Inflammatory macrophage (primary cell): Measurements from ENCODE around the gene RAB6A.
"Not testable (repeated sequence)": the region's sequence is repeated elsewhere in the genome, so short reads cannot be mapped to it uniquely, and the experiment has no call there.

Experiments
- DNase-seq, 2 donors: peaks; one replicate each; pipeline ENCODE4 v3.0.0-alpha.2; 2020 to 2022

The RAB6A gene

GRCh38 chr11:73716153-73717056 lies 44.5 kb downstream of the RAB6A start:
- DNase-seq = peak; percentile 34 to 61

DNA sequence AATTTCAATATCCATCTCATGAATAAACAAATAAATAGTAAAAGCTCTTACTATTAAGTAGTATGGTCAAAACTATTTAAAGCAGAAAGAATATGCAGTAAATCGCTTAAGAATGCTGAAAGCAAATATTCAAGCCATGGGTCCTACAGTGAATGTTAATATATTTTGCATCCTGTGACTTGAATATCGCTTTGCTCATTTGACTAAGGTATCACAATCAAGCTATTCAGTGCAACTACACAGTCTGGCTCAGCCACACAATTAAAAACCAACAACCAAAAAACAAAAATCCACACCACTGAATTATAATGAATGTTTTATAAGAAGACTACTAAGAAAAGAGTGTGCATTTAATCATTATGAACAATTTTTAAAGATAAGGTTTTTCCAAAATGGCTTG lies 45.3 kb downstream of the RAB6A start:
- no peak for DNase-seq

DNA sequence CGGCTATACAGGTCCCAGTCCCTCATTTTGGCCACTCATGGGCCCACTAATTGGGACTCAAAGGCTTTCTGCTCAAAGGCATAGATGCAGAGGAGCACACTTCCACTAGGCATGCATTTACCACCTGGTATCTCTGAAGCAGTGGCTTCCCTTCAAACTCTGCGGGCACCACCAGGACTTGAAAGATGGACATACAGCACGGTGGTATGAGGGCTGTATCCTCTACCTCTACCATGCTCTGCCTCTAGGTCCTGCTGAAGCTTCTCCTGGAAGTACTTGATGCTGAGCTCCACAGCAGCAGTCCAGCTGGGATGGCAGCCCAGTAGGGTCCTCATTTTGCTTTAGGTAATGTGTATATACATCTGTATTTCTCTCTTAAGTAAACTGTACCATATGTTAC lies 49.9 kb downstream of the RAB6A start:
- no peak for DNase-seq

GRCh38 chr11:73705053-73705452 lies 55.8 kb downstream of the RAB6A start:
- DNase-seq = no peak

- DNase-seq = no peak
Measured at GRCh38 chr11:73693899-73694525, 66.9 kb downstream of the RAB6A start.

- DNase-seq = no peak
Measured at GRCh38 chr11:73680687-73681086, 80.2 kb downstream of the RAB6A start.

DNA sequence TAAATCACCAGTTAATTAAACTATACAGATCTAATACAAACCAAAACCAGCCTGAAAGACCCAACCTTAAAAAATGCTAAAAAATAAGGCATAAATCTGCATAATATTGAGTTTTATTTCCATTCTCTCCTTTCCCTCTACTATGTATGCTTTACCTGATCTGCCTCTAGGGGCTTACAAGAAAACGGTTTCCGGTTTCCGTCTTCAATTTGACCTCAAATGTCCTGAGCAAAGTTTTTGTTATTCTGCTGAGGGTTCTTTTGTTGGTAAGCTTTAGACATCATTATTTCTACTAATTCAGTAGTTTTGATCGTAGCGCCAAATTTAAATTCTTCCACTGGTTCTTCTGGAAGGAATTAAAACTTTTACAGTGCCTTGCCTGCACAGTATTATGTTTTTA lies 84.3 kb downstream of the RAB6A start:
- not testable (repeated sequence) for DNase-seq

DNA sequence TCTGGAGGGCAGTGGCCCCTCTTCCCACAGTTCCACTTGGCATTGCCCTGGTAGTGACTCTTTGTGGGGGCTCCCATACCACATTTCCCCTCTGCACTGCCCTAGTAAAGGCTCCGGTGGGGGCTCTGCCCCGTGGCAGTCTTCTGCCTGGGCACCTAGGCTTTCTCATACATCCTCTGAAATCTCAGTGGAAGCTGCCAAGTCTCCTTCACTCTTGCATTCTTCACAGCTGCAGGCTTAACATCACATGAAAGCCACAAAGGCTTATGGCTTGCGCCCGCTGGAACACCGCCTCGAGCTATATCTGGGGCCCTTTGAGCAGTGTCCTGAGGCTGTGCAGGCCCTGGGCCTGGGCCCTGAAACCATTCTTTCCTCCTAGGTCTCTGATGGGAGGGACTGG lies 89.2 kb downstream of the RAB6A start:
- DNase-seq = no peak

DNA sequence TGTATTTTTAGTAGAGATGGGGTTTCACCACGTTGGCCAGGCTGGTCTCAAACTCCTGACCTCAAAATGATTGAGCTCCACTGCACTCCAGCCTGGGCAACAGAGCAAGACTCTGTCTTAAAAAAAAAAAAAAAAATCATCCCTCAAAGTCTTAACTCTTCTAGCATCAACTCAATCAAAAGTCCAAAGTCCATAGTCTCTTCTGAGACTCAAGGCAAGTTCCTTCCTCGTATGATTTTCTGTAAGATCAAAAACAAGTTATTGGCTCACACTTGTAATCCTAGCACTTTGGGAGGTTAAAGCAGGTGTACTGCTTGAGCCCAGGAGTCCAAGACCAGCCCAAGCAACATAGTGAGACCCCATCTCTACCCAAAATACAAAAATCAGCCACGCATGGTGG lies 90.1 kb downstream of the RAB6A start:
- DNase-seq = no peak

DNA sequence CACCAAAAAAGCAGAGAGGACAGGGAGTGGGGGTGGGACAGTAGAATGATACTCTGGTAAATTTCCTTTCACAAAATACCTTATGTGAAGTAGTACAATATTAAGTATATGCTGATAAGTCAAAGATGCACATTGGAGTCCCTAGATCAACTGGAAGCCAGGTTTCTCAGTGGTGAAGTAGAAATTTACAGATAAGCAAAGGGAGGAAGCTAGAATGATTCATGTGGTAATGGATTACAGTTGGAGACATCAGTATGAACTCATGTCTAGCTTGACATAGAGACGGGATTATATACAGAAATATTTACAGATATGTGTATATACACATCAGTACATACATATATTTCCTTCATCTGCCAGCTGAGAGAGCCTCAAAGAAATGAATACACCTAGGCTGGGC lies 93.0 kb downstream of the RAB6A start:
- DNase-seq = no peak

GRCh38 chr11:73664877-73665276 lies 96.0 kb downstream of the RAB6A start:
- DNase-seq = no peak

DNA sequence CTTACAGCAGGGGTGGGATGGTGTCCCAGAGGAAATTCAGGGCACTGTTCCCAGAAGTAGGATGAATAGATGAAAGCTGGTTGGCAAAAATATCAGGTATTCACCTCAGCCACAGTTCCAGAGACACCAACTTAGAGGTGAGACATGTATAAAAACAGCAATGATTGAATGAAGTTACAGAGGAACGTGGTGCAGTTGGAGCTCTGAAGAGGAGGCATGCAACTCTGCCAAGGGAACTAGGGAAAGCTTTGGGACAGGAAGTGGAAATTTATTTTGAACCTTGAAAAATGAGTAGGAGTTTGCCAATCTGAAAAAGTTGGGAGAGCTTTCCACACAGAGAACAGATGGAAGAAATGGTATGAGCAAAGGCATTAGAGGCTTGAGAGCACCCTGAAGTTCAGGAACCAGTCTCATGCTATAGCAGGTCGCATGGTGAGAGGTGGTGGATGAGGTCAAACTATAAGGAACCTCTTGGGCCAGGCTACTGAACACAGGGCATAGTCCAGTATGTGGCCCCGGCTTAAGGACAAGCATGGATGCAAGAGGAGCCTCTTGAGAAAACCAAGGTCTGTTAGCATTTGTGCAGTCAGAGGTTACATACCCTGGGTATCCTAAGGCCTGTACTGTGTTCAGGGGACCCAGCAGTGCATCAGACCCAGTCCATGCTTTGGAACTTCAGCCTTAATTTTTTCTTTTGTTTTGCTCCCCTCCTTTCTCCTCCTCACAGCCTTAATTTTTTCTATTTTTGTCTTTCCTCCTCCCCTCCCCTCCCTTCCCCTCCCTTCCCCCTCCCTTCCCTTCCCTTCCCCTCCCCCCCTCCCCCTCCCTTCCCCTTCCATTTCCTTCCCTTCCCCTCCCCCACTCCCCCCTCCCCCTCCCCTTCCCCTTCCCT lies 97.0 kb downstream of the RAB6A start:
- peak in 1 of 2 donors; percentile 41 for DNase-seq

DNA sequence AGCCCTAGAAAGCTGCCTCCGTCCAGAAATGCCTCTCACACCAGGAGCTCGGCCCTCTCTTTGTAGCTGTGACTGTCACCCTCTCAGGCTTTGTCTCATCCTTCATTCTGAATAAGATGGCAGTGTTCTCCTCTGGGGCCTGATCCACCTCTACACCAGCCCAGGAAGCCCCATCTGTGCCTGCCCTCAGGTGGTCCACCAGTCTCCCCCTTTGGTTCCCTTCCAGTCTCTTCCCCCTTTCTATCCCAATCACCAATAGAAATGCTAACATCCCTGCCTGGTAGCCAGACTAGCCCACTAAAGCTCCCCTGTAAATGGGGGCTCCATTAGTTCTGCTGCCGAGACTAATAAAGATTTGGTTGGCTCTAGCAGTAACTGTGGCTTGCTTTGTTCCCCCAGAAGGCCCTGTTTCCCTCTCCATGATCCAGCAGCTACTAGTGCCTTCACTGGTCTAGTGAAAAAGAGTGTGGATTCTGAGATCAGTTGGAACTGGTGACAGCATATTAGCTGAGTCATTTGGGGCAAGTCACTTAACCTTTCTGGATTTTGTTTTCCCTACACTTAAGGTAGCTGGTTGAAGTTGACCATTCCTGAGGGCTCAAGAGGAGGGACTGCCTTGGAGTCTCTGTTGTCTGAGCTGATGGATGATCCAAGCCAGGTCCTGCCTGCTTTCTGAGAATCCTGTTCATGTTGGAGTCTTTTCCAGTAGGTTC lies 98.3 kb downstream of the RAB6A start:
- DNase-seq = no peak

DNA sequence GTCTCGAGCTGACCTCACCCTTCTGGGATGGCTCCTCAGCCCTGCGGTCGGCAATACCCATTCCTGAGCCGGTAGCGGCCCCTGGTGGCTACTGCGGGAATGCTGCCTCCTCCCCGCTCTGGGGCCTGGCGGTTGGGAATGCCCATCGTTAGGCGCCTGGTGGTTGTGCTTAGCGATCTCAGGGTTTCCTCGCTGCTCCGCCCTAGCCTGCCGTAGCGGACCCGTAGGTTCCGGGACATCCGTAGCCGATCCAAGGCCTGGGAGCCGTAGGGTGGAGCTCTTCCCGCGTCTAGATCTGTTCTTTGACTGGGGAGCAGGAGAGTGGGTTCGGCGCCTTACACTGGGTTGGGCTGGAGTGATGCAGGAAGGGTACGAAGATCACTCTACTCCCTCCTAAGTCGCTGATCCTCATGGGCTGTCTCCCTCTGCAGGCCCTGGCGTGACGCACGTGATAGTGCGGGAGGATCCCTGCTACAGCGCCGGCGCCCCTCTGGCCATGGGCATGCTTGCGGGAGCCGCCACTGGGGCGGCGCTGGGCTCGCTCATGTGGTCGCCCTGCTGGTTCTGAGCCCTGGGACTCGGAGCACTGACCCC lies 99.7 kb downstream of the RAB6A start:
- DNase-seq = peak; percentile 86 to 92

- no peak for DNase-seq
Measured at GRCh38 chr11:73660497-73661034, 100.3 kb downstream of the RAB6A start.

- no peak for DNase-seq
Measured at GRCh38 chr11:73659961-73660360, 100.9 kb downstream of the RAB6A start.

GRCh38 chr11:73656985-73657384 lies 103.9 kb downstream of the RAB6A start:
- no peak for DNase-seq

DNA sequence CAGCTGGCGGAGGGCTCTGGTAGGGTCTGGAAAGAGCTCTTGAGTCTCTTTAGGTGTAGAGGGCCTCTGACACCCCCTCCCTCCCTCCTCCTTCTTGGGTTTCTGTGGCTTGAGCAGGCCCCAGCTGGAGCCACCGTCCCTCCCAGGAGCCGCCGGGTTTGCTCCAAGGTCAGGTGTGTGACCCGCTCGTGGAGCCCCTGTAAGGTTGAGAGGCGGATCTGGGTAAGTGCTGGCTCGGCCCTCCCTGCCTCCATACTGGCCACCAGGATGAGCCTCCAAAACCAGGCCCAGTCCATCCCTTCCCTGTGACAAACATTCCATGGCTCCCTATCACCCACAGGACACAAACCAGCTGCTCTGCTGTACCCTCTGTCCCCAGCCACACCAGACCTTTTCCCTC lies 105.2 kb downstream of the RAB6A start:
- no peak for DNase-seq

- no peak for DNase-seq
Measured at GRCh38 chr11:73654482-73655021, 106.3 kb downstream of the RAB6A start.

- no peak for DNase-seq
Measured at GRCh38 chr11:73653996-73654395, 106.9 kb downstream of the RAB6A start.

- no peak for DNase-seq
Measured at GRCh38 chr11:73652856-73653559, 107.9 kb downstream of the RAB6A start.
